ENCODE data around the gene FOXO6. TPM values are rescaled to one million over a fixed set of nuclear protein-coding genes. Genes with fewer than 3 reads are reported as not detected.
A peak's percentile ranks its signal among the peaks of the same experiment; 100 is the strongest.

FOXO6 gene
- total RNA-seq, 1 experiment from 2014 or later = 0.59 TPM

- H3K36me3 Mint-ChIP-seq (ENCODE audit: insufficient read depth, unreplicated experiment) = no peaks in the 10 kb centered on the region
- no peak for TF ChIP-seq CTCF (IDR thresholded peaks at IDR 0.05; ENCODE audit: insufficient read depth in 1 of 2, low read depth in 1 of 2, low read length in 1 of 2, severe bottlenecking in 1 of 2, unreplicated experiment in 1 of 2)
Observed at GRCh38 chr1:41317361-41317760, 43.9 kb upstream of the FOXO6 start.

GRCh38 chr1:41318135-41318534 is 43.1 kb upstream of the FOXO6 start:
- intact Hi-C loops (cut with micrococcal nuclease; ENCODE audit: unreplicated experiment) = no loop called here
- no peak for DNase-seq
- H3K4me1 Mint-ChIP-seq (ENCODE audit: low read depth, unreplicated experiment) = peaks cover 15% of the 10 kb centered on the region
- Histone ChIP-seq H3K27me3 (replicated peaks; ENCODE audit: control insufficient read depth, insufficient read depth, low read length) (no peaks in the 10 kb centered on the region), H3K4me3 (ENCODE audit: low read depth, low read length) (no peak overlapping the region), H3K4me1 (peaks cover 6% of the 10 kb centered on the region; the same call in 1 of the 2 replicates), H3K9me3 (no peaks in the 10 kb centered on the region), H3K36me3 (ENCODE audit: control insufficient read depth, insufficient read depth, low read length) (no peaks in the 10 kb centered on the region)
- ChIA-PET CTCF (no interaction called here), POLR2A (no interaction called here)
- TF ChIP-seq CTCF (IDR thresholded peaks at IDR 0.05; ENCODE audit: insufficient read depth in 1 of 2, low read depth in 1 of 2, low read length in 1 of 2, severe bottlenecking in 1 of 2, unreplicated experiment in 1 of 2) = no peak
- H3K27ac Mint-ChIP-seq (ENCODE audit: unreplicated experiment) = no peak overlapping the region
- no peaks in the 10 kb centered on the region for H3K27me3 Mint-ChIP-seq (ENCODE audit: insufficient read depth, unreplicated experiment)
- no peak overlapping the region for H3K4me3 Mint-ChIP-seq (ENCODE audit: unreplicated experiment)
- no TSS peak for BruUV-seq (replicated peaks)
- no peaks in the 10 kb centered on the region for H3K36me3 Mint-ChIP-seq (ENCODE audit: insufficient read depth, unreplicated experiment)
- H3K9me3 Mint-ChIP-seq (ENCODE audit: unreplicated experiment) = no peaks in the 10 kb centered on the region

More at GRCh38 chr1:41317361-41317760, 43.9 kb upstream of the FOXO6 start:
- H3K4me3 Mint-ChIP-seq (ENCODE audit: unreplicated experiment) = no peak overlapping the region
- POLR2A ChIA-PET = no interaction called here
- H3K9me3 ChIP-seq = no peaks in the 10 kb centered on the region
- H3K4me3 ChIP-seq (ENCODE audit: low read depth, low read length) = no peak overlapping the region
- H3K36me3 ChIP-seq (ENCODE audit: control insufficient read depth, insufficient read depth, low read length) = no peaks in the 10 kb centered on the region
- no peaks in the 10 kb centered on the region for H3K27me3 Mint-ChIP-seq (ENCODE audit: insufficient read depth, unreplicated experiment)
- intact Hi-C loops (cut with micrococcal nuclease; ENCODE audit: unreplicated experiment) = no loop called here
- H3K4me1 Mint-ChIP-seq (ENCODE audit: low read depth, unreplicated experiment) = peaks cover 15% of the 10 kb centered on the region
- no peaks in the 10 kb centered on the region for H3K27me3 ChIP-seq (replicated peaks; ENCODE audit: control insufficient read depth, insufficient read depth, low read length)
- BruUV-seq (replicated peaks) = no TSS peak
- peak in 1 of 2 experiments; percentile 39 for DNase-seq
- H3K9me3 Mint-ChIP-seq (ENCODE audit: unreplicated experiment) = no peaks in the 10 kb centered on the region
- peaks cover 6% of the 10 kb centered on the region; the same call in 1 of the 2 replicates for H3K4me1 ChIP-seq
- CTCF ChIA-PET = interaction anchor here (1.0 kb wide), 1 partner anchor 175 kb away, joined by 3 read pairs; no protein-coding TSS in a partner anchor
- peak overlapping the region; percentile 48 for H3K27ac Mint-ChIP-seq (ENCODE audit: unreplicated experiment)

GRCh38 chr1:41319106-41319755 is 42.0 kb upstream of the FOXO6 start:
- Mint-ChIP-seq H3K9me3 (ENCODE audit: unreplicated experiment) (no peaks in the 10 kb centered on the region), H3K4me1 (ENCODE audit: low read depth, unreplicated experiment) (peaks cover 15% of the 10 kb centered on the region), H3K36me3 (ENCODE audit: insufficient read depth, unreplicated experiment) (no peaks in the 10 kb centered on the region), H3K4me3 (ENCODE audit: unreplicated experiment) (no peak overlapping the region), H3K27ac (ENCODE audit: unreplicated experiment) (no peak overlapping the region), H3K27me3 (ENCODE audit: insufficient read depth, unreplicated experiment) (no peaks in the 10 kb centered on the region)
- no peak for DNase-seq
- POLR2A ChIA-PET = no interaction called here
- TF ChIP-seq CTCF (IDR thresholded peaks at IDR 0.05; ENCODE audit: insufficient read depth in 1 of 2, low read depth in 1 of 2, low read length in 1 of 2, severe bottlenecking in 1 of 2, unreplicated experiment in 1 of 2) = no peak
- Histone ChIP-seq H3K36me3 (ENCODE audit: control insufficient read depth, insufficient read depth, low read length) (no peaks in the 10 kb centered on the region), H3K9me3 (no peaks in the 10 kb centered on the region), H3K4me3 (ENCODE audit: low read depth, low read length) (no peak overlapping the region), H3K27me3 (replicated peaks; ENCODE audit: control insufficient read depth, insufficient read depth, low read length) (no peaks in the 10 kb centered on the region), H3K4me1 (peaks cover 5% of the 10 kb centered on the region; the same call in 1 of the 2 replicates)
- CTCF ChIA-PET = no interaction called here
- intact Hi-C loops (cut with micrococcal nuclease; ENCODE audit: unreplicated experiment) = no loop called here
- no TSS peak for BruUV-seq (replicated peaks)
